DMS114 treated with DMSO at 0.1 percent for 48 hours (cell line): Measurements from ENCODE around the gene HMG20B.
"Not testable (repeated sequence)": the region's sequence is repeated elsewhere in the genome, so short reads cannot be mapped to it uniquely, and the experiment has no call there.

Source experiments
- DNase-seq: peaks from one replicate; lab custom pipeline; 2025; ENCODE audit not compliant: unreplicated experiment; lab: John Stamatoyannopoulos, UW

The HMG20B gene

DNA sequence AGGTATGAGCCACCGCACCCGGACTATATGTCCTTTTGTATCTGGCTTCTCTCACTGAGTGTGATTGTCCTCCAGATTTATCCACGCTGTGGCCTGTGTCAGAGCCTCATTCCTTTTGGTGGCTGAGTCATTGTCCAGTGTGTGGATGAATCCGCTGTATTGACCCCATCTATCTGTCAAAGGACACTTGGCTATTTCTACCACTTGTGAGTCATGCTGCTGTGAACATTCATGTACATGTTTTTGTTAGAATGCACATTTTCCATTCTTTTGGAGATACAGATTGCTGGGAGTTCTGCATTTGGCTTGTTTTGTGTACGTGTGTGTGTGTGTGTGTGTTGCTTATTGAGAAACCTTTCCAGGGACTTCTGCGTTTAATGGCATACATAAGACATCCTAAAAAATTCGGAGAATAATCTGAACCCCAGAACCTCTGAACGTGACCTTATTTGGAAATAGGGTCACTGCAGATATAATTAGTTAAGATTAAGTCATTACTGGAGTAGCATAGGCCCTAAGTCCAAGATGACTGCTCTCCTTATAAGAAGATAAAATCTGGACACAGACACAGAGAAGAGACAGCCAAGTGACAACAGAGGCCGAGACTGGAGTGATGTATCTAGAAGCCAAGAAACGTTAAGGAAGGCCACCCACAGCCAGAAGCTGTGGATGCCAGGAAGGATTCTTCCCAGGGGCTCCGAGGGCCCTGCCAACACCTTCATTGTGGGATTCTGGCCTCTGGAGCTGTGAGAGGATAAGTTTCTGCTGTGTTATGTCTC lies 7.6 kb downstream of the HMG20B start:
- no peak for DNase-seq

DNA sequence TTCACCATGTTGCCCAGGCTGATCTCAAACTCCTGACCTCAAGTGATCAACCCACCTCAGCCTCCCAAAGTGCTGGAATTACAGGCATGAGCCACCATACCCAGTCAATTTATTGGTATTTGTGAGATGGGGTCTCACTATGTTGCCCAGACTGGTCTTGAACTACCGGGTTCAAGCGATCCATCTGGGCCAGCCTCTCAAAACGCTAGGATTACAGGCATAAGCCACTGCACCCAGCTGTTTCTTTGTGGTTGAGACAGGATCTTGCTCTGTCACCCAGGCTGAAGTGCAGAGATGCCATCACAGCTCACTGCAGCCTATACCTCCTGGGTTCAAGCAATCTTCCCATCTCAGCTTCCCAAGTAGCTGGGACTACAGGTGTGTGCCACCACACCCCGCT lies 9.0 kb downstream of the HMG20B start:
- DNase-seq, result not testable (repeated sequence)

DNA sequence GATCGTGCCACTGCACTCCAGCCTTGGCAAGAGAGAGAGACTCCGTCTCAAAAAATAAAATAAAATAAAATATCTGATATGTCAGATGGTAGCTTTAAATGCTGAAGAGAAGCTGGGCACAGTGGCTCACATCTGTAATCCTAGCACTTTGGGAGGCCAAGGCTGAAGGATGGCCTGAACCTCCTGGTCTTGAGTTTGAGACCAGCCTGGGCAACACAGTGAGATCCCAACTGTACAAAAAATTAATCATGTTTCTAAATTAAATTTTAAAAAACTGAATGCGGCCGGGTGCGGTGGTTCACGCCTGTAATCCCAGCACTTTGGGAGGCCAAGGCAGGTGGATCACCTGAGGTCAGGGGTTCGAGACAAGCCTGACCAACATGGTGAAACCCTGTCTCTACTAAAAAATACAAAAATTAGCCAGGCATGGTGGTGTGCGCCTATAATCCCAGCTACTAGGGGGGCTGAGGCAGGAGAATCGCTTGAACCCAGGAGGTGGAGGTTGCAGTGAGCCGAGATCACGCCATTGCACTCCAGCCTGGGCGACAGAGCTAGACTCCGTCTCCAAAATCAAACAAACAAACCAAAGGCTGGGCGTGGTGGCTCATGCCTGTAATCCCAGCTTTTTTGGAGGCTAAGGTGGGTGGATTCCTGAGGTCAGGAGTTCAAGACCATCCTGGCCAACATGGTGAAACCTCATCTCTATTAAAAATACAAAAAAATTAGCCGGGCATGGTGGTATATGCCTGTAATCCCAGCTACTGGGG lies 11.5 kb downstream of the HMG20B start:
- DNase-seq, result not testable (repeated sequence)

DNA sequence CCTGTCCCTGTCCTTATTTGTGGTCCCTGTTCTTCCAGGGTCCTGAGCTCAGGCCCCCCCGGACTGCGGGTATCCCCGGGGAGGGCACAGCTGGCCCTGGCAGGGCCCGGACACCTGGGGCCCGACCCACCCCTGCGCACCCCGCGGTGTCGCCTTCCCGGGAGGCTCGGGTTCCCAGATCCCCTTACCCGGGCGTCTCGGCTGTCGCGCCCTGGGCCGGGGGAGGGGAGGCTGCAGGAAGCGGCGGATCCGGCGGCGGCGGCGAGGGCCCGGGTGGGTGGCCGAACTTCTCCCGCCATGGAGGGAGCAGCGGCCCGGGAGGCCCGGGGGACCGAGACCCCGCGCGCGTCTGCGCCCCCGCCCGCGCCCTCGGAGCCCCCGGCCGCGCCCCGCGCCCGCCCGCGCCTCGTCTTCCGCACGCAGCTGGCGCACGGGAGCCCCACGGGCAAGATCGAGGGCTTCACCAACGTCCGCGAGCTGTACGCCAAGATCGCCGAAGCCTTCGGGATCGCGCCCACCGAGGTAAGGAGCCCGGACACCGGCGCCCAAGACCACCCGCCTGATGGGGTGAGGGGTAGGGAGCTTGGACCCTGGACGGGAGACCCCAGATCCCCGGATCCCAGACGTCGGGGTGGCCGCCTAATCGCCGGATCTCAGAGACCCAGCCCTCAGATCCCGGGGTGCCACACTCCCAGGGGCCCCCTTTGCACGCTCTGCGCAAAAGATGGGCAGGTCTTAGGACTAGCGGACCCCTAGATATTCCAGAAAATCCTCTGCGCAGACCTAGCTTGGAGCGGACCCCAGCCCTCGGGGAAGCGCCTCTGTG lies 12.8 kb downstream of the HMG20B start, which contains the start of gene GIPC3:
GIPC3 (plus strand) TSS at position 178 of the 826 bp plus-strand sequence; CDS start at position 298, 120 bp downstream.
- DNase-seq, result no peak

DNA sequence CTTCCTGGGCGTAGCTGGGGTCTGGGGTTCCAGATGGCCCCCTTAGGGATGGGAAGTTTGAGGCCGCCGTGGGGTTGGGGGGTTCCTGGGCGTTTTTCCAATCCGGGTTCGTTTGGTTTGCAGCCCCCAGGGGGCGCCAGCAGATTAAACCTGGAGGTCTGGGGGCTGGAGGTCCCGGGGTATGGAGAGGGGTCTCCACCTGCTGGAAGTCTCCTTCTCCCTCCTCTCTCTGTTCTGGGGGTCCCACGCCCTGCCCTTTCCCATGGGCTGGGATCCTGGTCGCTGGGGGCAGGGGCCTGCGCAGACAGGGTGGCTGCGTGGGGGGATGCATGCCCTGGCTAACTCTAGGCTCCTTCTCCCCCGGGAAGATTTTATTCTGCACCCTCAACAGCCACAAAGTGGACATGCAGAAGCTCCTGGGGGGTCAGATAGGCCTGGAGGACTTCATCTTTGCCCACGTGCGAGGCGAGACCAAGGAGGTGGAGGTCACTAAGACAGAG lies 13.4 kb downstream of the HMG20B start:
- no peak for DNase-seq

DNA sequence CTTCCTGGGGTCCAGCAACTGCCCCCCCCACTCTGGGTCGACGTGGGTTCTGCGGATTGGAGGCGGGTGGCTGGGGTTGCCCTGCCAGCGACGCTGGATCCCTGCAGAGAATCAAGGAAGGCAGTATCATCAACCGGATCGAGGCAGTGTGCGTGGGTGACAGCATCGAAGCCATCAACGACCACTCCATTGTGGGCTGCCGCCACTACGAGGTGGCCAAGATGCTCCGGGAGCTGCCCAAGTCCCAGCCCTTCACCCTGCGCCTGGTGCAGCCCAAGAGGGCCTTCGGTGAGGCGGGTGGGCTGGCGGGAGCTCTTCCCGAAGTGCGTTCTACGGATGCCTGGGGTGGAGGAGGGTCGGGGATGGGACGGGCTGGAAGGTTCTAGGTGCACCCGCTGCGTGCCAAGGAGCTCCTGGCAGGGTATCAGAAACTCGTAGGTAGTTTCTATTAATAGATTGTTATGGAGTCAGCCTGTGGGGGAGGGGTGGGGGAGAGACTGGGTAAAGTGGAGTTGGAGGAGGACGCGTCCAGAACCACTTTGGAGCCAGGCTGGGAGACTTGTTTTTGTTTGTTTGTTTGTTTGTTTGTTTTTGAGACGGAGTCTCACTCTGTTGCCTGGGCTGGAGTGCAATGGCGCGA lies 14.1 kb downstream of the HMG20B start:
- no peak for DNase-seq

DNA sequence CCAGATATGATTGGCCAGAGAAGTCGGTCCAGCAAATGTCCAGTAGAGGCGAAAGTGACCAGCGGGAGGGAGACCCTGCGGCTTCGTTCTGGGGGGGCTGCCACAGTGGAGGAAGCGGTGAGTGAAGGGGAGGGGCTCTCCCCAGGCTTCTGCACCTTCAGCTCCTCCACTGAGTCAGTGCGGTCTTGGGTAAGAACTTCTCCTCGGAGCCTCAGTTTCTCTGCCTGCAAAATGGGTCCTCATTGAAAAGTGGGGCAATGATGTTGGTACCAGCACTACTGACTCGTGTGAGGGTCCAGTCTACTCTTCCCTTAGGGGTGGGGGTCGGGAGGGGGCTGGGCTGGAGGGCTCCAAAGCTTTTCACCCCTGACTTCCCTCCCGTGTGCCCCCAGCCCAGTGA lies 16.7 kb downstream of the HMG20B start:
- DNase-seq, result no peak

DNA sequence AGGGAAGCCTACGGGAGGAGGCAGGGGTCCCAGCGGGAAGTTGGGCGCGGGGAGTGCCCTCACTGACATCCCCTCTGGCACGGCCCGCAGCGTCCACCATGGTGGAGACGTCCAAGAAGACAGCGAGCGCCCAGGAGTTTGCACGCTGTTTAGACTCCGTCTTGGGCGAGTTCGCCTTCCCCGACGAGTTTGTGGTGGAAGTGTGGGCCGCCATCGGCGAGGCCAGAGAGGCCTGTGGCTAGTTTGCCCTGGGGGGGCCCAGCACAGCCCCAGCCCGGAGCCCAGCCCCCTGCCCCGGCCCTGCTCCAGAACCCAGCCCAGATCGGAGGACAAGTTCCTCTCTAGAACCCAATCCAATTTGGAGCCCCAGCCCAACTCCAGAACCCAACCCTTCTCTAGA lies 17.2 kb downstream of the HMG20B start:
- DNase-seq, result no peak

DNA sequence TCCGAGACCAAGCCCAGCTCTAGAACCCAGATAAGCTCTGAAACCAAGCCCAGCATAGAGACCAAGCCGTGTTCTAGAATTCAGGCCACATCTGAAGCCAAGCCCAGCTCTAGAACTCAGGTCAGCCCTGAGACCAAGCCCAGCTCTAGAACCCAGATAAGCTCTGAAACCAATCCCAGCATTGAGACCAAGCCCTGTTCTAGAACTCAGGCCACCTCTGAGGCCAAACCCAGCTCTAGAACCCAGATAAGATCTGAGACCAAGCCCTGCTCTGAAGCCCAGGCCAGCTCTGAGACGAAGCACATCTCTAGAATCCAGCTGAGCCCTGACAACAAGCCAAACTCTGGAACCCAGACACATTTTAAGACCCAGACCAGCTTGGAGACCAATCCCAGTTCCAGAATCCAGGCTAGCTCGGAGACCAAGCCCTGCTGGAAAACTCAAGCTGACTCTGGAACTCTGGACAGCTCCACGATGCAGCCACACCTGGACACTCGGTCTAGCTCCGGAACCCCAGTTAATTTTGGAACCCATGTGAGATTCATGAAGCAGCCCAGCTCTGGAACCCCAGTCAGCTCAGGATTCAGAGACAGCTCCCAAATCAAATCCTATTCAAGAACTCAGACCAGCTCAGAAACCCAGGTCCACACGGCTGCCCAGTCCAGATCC lies 18.4 kb downstream of the HMG20B start:
- no peak for DNase-seq

DNA sequence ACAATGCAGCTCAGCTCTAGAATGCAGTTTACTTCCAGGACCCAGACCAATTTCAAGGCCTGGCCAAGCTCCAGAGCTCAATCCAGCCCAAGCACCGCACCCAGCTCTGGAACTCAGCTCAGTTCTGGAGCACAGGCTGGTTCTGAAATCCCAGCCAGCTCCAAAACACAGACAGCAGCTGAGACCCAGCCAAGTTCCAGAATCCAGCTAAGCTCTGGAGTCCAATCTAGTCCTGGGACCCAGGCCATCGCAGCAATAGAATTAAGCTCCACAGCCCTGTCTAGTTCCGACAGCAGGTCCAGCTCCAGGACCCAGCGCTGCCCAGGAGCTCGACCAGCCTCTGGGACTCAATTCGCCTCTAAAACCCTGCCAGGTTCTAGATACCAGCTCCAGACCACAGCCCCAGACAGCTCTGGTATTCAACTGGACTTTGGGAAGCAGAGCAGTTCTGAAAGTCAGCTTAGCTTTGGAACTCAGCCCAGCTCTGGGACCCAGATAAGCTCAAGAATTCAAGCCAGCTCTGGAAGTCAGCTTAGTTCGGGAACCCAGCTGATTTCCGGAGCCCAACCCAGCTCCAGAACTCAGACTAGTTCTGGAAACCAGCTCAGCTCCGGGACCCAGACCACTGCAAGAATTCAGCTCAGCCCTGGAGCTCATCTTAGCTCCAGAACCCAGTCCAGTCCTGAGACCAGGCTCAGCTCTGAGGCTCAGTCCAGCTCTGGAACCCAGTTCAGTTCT lies 19.3 kb downstream of the HMG20B start:
- DNase-seq, result no peak

DNA sequence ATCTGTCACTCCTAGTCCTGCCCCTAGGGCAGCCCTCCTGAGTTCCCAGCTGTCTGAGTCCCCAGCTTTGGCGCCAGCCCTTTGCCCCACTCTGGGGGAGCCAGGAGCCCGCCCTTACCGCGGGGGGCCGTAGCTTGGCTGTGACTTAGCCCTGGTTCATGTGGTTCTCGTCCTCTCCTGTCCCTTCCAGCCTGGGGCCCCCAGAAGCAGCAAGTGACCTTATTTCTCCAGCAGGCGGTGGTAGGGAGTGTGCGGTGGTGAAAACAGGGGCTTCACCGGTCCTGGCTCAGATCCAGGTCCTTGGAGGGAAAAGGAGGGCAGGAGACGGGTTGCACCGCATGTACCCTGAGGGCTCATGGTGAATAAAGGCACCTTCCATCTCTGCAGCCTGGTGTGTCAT lies 20.4 kb downstream of the HMG20B start:
- no peak for DNase-seq

DNA sequence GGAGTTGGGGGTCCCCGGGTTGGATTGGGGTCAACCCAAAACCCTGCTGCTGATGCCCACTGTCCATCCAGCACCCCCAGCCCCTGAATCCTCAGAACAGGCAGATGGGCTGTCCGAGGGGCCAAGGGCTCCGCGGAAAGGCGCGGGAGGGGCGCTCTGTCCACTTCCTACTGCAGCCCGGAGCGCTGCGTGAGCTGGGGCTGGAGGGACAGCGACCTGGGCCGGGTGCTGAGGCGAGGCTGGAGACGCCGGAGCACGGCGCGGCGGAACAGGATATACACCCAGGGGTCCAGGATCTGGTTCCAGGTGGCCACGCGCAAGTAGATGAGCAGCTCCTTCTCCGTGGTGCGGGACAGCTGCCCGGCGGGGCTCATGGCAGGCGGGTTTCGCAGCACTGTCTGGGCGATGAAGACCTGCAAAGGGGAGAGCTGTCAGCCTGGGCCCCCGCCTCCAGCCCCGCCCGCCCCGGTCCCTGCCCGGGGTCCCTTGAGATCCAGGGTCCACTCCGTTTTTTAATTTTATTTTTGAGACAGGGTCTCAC lies 22.8 kb downstream of the HMG20B start:
- no peak for DNase-seq

DNA sequence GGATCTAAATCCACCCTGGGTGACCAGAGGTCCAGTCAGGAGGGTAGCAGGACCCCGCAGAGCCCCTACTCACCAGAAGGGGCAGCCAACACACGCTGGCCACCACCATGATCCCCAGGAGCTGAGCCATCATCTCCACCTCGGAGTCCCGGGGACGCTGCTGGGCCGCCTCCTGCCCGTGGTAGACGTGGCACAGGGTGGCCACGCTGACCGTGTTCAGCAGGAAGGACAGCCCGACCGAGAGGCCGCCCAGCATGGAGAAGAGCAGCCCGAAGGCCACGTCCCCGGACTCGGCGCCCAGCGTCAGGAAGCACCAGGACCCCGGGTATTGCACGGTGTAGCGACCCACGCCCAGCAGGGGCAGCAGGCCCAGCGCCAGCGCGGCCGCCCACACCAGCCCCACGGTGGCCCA lies 27.0 kb downstream of the HMG20B start:
- DNase-seq, result no peak

DNA sequence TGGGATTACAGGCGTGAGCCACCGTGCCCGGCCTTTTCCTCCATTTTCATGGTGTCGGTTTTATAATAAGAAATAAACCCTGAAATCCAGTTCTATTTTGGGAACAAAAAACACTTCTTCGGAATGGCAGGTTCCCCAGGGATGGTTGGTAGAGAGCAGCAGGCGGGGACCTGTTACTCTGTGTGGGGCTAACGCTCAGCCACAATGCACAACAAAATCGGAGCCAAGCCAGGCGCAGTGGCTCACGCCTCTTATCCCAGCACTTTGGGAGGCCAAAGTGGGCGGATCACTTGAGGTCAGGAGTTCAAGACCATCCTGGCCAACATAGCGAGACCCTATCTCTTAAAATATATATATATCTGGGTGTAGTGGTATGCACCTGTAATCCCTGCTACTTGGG lies 28.3 kb downstream of the HMG20B start:
- DNase-seq, result no peak

DNA sequence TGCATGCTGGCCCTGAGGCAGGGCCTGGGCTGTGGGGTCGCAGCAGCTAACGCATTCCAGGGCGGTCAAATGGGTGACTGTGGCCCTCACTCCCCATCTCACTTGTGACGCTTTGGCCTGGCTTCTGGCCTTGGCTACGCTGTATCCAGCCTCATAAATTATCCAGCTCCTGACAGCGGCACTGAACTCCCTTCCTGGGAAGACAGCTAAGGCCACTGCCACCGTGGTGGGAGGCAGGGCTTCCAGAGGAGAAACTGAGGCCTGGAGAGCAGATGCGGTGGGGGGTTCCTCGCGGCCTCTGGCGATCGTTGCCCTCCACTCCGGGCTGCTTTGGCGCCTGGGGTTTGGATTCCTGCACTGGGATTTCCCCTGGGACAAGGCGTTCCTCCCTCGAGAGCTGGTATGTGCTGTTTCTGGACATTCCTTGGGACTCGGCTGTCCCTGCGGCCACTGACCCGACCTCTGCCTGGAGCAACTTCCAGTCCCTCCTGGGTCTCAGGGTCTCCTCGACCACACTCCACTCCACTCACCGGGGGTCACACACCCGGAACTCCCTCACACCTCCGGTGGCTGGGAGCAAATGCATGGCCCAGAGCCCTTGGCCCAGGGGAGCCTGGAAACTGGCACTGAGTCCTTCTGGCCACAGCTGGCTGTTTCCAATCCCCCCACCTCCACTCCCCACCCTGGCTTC lies 30.5 kb downstream of the HMG20B start:
- no peak for DNase-seq

DNA sequence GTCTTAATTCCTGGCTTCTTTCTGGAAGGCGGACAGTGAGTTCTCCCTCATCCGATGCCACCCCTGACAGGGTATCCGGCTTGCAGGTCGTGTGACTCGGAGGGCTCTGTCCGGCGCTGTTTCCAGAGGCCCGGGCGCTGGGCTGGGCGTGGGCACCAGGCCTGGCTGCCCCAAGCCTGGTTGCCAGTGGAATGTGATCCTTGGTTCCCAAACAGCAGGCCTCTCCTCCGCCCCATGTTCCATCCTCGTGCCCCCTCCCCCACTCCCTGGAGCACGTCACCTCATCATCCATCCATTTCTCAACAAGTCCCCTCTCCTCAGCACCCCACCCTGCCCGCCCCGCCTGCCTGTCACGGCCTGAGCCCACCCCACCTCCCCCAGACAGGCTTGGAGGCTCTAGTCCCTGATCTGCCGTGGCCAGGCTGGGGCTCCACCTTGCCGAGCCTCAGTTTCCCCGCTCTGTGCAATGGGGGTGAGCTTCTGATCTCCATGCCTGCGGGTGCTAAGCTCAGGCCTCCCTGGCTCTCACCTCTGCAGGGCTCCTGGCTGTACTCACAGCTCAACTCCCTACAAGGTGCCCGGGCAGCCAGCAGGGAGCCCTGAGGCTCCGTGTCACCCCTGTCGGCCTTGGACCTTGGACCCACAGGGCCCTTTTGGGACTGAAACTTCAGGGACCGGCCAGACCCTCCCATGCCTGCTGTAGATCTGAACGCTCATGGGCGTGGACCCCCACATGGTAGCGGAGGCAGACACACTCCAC lies 31.7 kb downstream of the HMG20B start:
- no peak for DNase-seq

DNA sequence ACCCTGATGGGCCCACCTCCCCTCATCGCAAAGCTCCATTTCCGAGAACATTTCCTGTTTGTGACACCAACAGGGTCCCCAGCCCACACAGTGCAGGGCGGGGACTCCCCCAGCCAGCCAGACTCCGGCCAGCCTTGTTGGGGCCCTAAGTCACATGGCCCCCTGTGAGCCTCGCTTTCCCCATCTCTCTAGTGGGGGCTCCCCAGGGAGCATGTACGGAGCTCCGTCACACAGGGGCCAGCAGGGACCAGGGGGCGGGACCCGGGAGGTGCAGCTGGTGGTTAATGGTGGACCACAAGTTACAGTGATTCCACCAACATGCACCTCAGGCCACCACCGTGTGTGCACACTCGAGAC lies 32.2 kb downstream of the HMG20B start:
- DNase-seq, result no peak

DNA sequence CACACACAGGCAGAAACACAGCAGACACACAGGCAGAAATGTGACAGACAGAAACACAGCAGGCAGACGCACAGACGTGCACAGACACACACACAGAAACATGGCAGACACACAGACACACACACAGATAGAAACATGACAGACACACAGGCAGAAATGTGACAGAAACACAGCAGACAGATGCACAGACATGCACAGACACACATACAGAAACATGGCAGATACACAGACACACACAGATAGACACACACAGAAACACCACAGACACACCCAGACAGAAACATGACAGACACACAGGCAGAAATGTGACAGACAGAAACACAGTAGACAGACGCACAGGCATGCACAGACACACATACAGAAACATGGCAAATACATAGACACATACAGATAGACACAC lies 32.6 kb downstream of the HMG20B start:
- DNase-seq, result no peak
